Measurements from ENCODE around the gene ANO1. TPM values are rescaled to one million over a fixed set of nuclear protein-coding genes. Genes with fewer than 3 reads are reported as not detected.

ANO1 gene
- polyA plus RNA-seq, 2 donors, result 5.5 to 5.8 TPM

DNA sequence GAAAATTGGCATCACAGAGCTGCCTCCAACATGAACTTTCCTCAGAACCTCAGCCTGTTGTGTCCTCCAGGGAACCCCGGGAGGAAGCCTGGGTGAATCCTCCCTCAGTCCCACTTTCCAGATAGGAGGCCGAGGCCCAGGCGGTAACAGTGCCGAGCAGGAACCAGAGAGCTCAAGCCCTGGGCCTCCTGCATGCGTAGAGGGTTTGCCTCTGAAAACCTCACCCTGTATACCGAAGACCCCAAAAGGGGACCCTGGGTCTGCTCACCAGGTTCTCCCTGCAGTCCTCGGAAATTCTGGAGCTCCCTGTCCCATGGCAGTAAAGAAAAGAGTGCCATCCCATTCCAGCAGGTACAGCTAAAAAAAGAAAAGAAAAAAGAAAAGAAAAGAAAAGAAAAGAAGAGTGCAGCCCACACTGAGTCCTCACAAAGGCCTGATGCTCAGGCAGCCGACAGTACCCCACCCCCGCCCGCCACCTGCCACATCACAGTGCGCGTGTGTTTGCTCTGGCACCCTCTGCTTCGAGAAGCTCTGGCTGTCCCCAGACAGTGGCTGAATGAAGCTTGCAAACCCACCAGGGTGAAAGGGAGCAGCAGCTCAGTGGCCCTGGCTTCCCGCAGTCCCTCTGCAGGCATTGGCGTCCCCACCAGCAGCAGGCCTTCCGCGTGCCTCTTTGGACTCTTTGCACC, 96.6 kb downstream of the ANO1 start:
- no peak overlapping the region for H3K27ac ChIP-seq (ENCODE audit: low read depth in 2 of 2, low read length in 1 of 2)
- no peaks in the 10 kb centered on the region for H3K9me3 ChIP-seq (ENCODE audit: control insufficient read depth in 2 of 2, insufficient read depth in 1 of 2, low read depth in 1 of 2, low read length in 1 of 2)
- H3K4me1 ChIP-seq (ENCODE audit: control insufficient read depth in 2 of 2, insufficient read depth in 2 of 2, low read length in 1 of 2), result no peaks in the 10 kb centered on the region
- H3K27me3 ChIP-seq (ENCODE audit: control insufficient read depth in 1 of 2, insufficient read depth in 2 of 2, low read length in 2 of 2), result no peaks in the 10 kb centered on the region
- H3K4me3 ChIP-seq (ENCODE audit: low read depth in 1 of 2, low read length in 2 of 2), result no peak overlapping the region
- 84 to 90% methylated on average over 17 of the region's 17 CpGs for WGBS, 2 donors
- no peaks in the 10 kb centered on the region for H3K36me3 ChIP-seq (ENCODE audit: control insufficient read depth in 2 of 2, insufficient read depth in 2 of 2, low read length in 1 of 2)

DNA sequence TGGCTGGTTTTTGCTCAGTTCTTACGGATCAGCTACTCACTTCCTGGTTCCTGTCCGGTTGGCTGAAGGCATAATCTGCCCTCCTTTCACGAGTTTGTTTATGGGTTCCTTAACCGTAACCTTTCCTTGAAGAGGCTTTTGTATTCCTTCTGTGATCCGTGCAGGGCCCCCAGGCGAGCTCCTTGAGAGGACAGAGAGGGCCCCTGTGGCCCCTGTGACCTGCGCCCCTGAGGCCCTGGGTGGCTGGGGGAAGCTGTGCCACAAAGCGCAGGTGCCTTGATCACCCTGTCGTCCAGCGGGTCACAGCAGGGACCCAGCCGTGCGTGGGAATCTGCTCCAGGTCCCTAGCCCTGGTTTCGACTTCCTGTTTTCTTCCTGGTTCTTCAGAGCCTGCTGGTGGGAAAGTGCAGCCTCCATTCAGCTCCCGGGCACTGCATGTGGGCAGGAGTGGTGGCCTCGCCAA, 97.2 kb downstream of the ANO1 start:
- Histone ChIP-seq H3K4me3 (ENCODE audit: low read depth in 1 of 2, low read length in 2 of 2) (no peak overlapping the region), H3K27me3 (ENCODE audit: control insufficient read depth in 1 of 2, insufficient read depth in 2 of 2, low read length in 2 of 2) (no peaks in the 10 kb centered on the region), H3K27ac (ENCODE audit: low read depth in 2 of 2, low read length in 1 of 2) (no peak overlapping the region), H3K4me1 (ENCODE audit: control insufficient read depth in 2 of 2, insufficient read depth in 2 of 2, low read length in 1 of 2) (no peaks in the 10 kb centered on the region), H3K9me3 (ENCODE audit: control insufficient read depth in 2 of 2, insufficient read depth in 1 of 2, low read depth in 1 of 2, low read length in 1 of 2) (no peaks in the 10 kb centered on the region), H3K36me3 (ENCODE audit: control insufficient read depth in 2 of 2, insufficient read depth in 2 of 2, low read length in 1 of 2) (no peaks in the 10 kb centered on the region)
- WGBS, 2 donors, result 72 to 74% methylated on average over 15 of the region's 15 CpGs

DNA sequence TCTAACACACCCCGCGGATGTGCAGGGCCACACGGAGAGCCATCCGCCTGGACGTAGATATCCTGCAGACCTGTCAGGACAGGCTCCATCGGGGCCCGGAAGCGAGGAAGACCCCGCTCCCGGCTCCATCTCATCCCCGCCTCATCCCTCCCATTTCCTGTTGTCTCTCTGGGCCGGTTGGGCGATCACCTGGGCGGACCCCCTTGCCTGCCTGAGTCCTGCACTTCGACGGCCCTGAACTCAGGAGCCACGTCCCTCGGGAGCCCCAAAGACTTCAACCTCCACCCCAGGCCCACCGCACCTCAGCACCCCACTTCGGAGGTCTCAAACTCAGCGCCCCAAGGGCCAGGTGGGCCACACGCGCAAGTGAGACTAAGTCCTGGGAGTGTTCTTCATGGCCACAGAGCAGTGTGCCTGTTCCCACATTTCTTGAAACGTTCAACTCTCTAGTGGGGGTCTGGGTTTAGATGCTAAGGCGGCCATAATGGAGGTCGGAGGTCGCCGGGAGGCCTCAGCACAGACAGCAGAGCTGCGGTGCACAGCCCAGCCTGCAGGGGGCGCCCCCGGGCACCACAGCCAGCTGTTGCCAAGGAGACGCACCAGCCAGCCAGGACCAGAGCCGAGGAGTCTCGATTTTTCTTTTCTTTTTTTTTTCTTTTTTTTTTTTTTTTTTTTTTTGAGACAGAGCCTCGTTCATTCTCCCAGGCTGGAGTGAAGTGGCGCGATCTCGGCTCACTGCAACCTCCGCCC, 99.0 kb downstream of the ANO1 start:
- 85% methylated on average over 39 of the region's 39 CpGs for WGBS, 2 donors
- no peaks in the 10 kb centered on the region for H3K36me3 ChIP-seq (ENCODE audit: control insufficient read depth in 2 of 2, insufficient read depth in 2 of 2, low read length in 1 of 2)
- no peaks in the 10 kb centered on the region for H3K4me1 ChIP-seq (ENCODE audit: control insufficient read depth in 2 of 2, insufficient read depth in 2 of 2, low read length in 1 of 2)
- H3K27me3 ChIP-seq (ENCODE audit: control insufficient read depth in 1 of 2, insufficient read depth in 2 of 2, low read length in 2 of 2), result no peaks in the 10 kb centered on the region
- no peak overlapping the region for H3K4me3 ChIP-seq (ENCODE audit: low read depth in 1 of 2, low read length in 2 of 2)
- H3K27ac ChIP-seq (ENCODE audit: low read depth in 2 of 2, low read length in 1 of 2), result no peak overlapping the region
- no peaks in the 10 kb centered on the region for H3K9me3 ChIP-seq (ENCODE audit: control insufficient read depth in 2 of 2, insufficient read depth in 1 of 2, low read depth in 1 of 2, low read length in 1 of 2)

- Histone ChIP-seq H3K27me3 (ENCODE audit: control insufficient read depth in 1 of 2, insufficient read depth in 2 of 2, low read length in 2 of 2) (no peaks in the 10 kb centered on the region), H3K36me3 (ENCODE audit: control insufficient read depth in 2 of 2, insufficient read depth in 2 of 2, low read length in 1 of 2) (no peaks in the 10 kb centered on the region), H3K4me3 (ENCODE audit: low read depth in 1 of 2, low read length in 2 of 2) (no peak overlapping the region), H3K27ac (ENCODE audit: low read depth in 2 of 2, low read length in 1 of 2) (no peak overlapping the region), H3K4me1 (ENCODE audit: control insufficient read depth in 2 of 2, insufficient read depth in 2 of 2, low read length in 1 of 2) (peaks cover 0 to 5% of the 10 kb centered on the region in 2 donors), H3K9me3 (ENCODE audit: control insufficient read depth in 2 of 2, insufficient read depth in 1 of 2, low read depth in 1 of 2, low read length in 1 of 2) (no peaks in the 10 kb centered on the region)
- 80 to 85% methylated on average over 11 of the region's 11 CpGs for WGBS, 2 donors
Observed at GRCh38 chr11:70180906-70181305, 102.8 kb downstream of the ANO1 start.

- H3K4me1 ChIP-seq (ENCODE audit: control insufficient read depth in 2 of 2, insufficient read depth in 2 of 2, low read length in 1 of 2), result peaks cover 0 to 5% of the 10 kb centered on the region in 2 donors
- H3K36me3 ChIP-seq (ENCODE audit: control insufficient read depth in 2 of 2, insufficient read depth in 2 of 2, low read length in 1 of 2), result no peaks in the 10 kb centered on the region
- H3K27me3 ChIP-seq (ENCODE audit: control insufficient read depth in 1 of 2, insufficient read depth in 2 of 2, low read length in 2 of 2), result no peaks in the 10 kb centered on the region
- H3K9me3 ChIP-seq (ENCODE audit: control insufficient read depth in 2 of 2, insufficient read depth in 1 of 2, low read depth in 1 of 2, low read length in 1 of 2), result no peaks in the 10 kb centered on the region
- WGBS, 2 donors, result 86 to 92% methylated on average over 18 of the region's 18 CpGs
- H3K4me3 ChIP-seq (ENCODE audit: low read depth in 1 of 2, low read length in 2 of 2), result no peak overlapping the region
- H3K27ac ChIP-seq (ENCODE audit: low read depth in 2 of 2, low read length in 1 of 2), result no peak overlapping the region
Observed at GRCh38 chr11:70182266-70182665, 104.1 kb downstream of the ANO1 start.

DNA sequence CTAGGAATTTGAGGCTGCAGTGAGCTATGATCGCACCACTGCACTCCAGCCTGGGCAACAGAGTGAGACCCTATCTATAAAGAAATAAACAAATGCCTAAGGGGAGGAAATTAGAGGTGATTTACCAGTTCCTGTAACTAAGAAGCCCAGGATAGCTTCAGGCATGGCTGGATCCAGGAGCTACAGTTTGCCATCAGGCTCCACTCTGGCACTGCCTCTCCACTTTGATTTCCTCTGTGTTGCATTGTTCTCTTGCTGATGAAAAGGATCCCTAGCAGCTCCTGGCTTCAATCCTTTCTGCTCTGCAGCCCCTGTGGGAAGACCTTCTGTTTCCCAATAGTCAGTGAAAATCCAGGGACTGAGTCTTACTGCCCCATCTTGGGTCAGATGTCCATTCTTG, 104.9 kb downstream of the ANO1 start:
- Histone ChIP-seq H3K4me1 (ENCODE audit: control insufficient read depth in 2 of 2, insufficient read depth in 2 of 2, low read length in 1 of 2) (peaks cover 0 to 5% of the 10 kb centered on the region in 2 donors), H3K4me3 (ENCODE audit: low read depth in 1 of 2, low read length in 2 of 2) (no peak overlapping the region), H3K9me3 (ENCODE audit: control insufficient read depth in 2 of 2, insufficient read depth in 1 of 2, low read depth in 1 of 2, low read length in 1 of 2) (no peaks in the 10 kb centered on the region), H3K27me3 (ENCODE audit: control insufficient read depth in 1 of 2, insufficient read depth in 2 of 2, low read length in 2 of 2) (no peaks in the 10 kb centered on the region), H3K36me3 (ENCODE audit: control insufficient read depth in 2 of 2, insufficient read depth in 2 of 2, low read length in 1 of 2) (no peaks in the 10 kb centered on the region), H3K27ac (ENCODE audit: low read depth in 2 of 2, low read length in 1 of 2) (peak overlapping the region in 1 of 2 donors; percentile 25)
- WGBS, 2 donors, result 98 to 100% methylated on average over 1 of the region's 1 CpG

GRCh38 chr11:70183483-70184176, 105.5 kb downstream of the ANO1 start:
- Histone ChIP-seq H3K27me3 (ENCODE audit: control insufficient read depth in 1 of 2, insufficient read depth in 2 of 2, low read length in 2 of 2) (no peaks in the 10 kb centered on the region), H3K4me1 (ENCODE audit: control insufficient read depth in 2 of 2, insufficient read depth in 2 of 2, low read length in 1 of 2) (peaks cover 0 to 5% of the 10 kb centered on the region in 2 donors), H3K9me3 (ENCODE audit: control insufficient read depth in 2 of 2, insufficient read depth in 1 of 2, low read depth in 1 of 2, low read length in 1 of 2) (no peaks in the 10 kb centered on the region), H3K36me3 (ENCODE audit: control insufficient read depth in 2 of 2, insufficient read depth in 2 of 2, low read length in 1 of 2) (no peaks in the 10 kb centered on the region), H3K4me3 (ENCODE audit: low read depth in 1 of 2, low read length in 2 of 2) (no peak overlapping the region), H3K27ac (ENCODE audit: low read depth in 2 of 2, low read length in 1 of 2) (peak overlapping the region in 1 of 2 donors; percentile 31)
- 63 to 65% methylated on average over 11 of the region's 11 CpGs for WGBS, 2 donors

- H3K9me3 ChIP-seq (ENCODE audit: control insufficient read depth in 2 of 2, insufficient read depth in 1 of 2, low read depth in 1 of 2, low read length in 1 of 2), result no peaks in the 10 kb centered on the region
- no peak overlapping the region for H3K27ac ChIP-seq (ENCODE audit: low read depth in 2 of 2, low read length in 1 of 2)
- no peaks in the 10 kb centered on the region for H3K27me3 ChIP-seq (ENCODE audit: control insufficient read depth in 1 of 2, insufficient read depth in 2 of 2, low read length in 2 of 2)
- peaks cover 0 to 5% of the 10 kb centered on the region in 2 donors for H3K4me1 ChIP-seq (ENCODE audit: control insufficient read depth in 2 of 2, insufficient read depth in 2 of 2, low read length in 1 of 2)
- H3K36me3 ChIP-seq (ENCODE audit: control insufficient read depth in 2 of 2, insufficient read depth in 2 of 2, low read length in 1 of 2), result no peaks in the 10 kb centered on the region
- 54 to 59% methylated on average over 9 of the region's 9 CpGs for WGBS, 2 donors
- no peak overlapping the region for H3K4me3 ChIP-seq (ENCODE audit: low read depth in 1 of 2, low read length in 2 of 2)
Observed at GRCh38 chr11:70184396-70184795, 106.3 kb downstream of the ANO1 start.

GRCh38 chr11:70185348-70186055, 107.4 kb downstream of the ANO1 start:
- Histone ChIP-seq H3K36me3 (ENCODE audit: control insufficient read depth in 2 of 2, insufficient read depth in 2 of 2, low read length in 1 of 2) (no peaks in the 10 kb centered on the region), H3K4me1 (ENCODE audit: control insufficient read depth in 2 of 2, insufficient read depth in 2 of 2, low read length in 1 of 2) (peaks cover 0 to 5% of the 10 kb centered on the region in 2 donors)
- WGBS, 2 donors, result 84 to 91% methylated on average over 28 of the region's 28 CpGs

More at GRCh38 chr11:70185348-70186055, 107.4 kb downstream of the ANO1 start:
- no peak overlapping the region for H3K4me3 ChIP-seq (ENCODE audit: low read depth in 1 of 2, low read length in 2 of 2)
- H3K27me3 ChIP-seq (ENCODE audit: control insufficient read depth in 1 of 2, insufficient read depth in 2 of 2, low read length in 2 of 2), result no peaks in the 10 kb centered on the region
- no peak overlapping the region for H3K27ac ChIP-seq (ENCODE audit: low read depth in 2 of 2, low read length in 1 of 2)
- H3K9me3 ChIP-seq (ENCODE audit: control insufficient read depth in 2 of 2, insufficient read depth in 1 of 2, low read depth in 1 of 2, low read length in 1 of 2), result no peaks in the 10 kb centered on the region

Data from esophagus (tissue), 2 donors.